C4-2B (cell line): ENCODE measurements around the gene CNN3.

ENCODE experiments used
- ZFX ChIP-seq: fragments of 450-650 bp; IDR thresholded peaks from 2 replicates; pipeline ENCODE4 v1.6.1; 2017
- TF ChIP-seq, protein P1 (sequence below): fragments of 450-650 bp; conservative IDR thresholded peaks from 2 replicates; pipeline ENCODE4 v1.5.1; 2017; ENCODE audit warnings: mild to moderate bottlenecking

DNA sequence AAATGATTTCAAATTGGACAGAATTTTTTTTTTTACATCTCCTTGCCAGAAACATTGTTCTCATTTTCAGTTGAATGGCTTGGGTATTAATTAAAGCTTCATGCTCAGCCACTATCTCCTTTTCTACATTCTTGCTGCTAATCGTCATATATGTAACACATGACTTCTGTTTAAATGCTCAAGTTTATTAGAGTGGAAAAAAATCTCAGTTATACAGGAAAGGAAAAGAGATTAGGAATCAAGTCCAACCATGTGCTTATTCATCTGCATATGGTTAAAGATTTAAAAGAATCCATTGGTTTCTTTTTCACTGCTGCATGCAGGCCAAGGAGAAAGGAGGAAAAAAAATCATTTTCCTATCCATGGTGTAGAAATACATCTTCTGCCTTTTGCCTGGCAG lies 47.3 kb upstream of the CNN3 start:
- TF ChIP-seq, protein P1, sequence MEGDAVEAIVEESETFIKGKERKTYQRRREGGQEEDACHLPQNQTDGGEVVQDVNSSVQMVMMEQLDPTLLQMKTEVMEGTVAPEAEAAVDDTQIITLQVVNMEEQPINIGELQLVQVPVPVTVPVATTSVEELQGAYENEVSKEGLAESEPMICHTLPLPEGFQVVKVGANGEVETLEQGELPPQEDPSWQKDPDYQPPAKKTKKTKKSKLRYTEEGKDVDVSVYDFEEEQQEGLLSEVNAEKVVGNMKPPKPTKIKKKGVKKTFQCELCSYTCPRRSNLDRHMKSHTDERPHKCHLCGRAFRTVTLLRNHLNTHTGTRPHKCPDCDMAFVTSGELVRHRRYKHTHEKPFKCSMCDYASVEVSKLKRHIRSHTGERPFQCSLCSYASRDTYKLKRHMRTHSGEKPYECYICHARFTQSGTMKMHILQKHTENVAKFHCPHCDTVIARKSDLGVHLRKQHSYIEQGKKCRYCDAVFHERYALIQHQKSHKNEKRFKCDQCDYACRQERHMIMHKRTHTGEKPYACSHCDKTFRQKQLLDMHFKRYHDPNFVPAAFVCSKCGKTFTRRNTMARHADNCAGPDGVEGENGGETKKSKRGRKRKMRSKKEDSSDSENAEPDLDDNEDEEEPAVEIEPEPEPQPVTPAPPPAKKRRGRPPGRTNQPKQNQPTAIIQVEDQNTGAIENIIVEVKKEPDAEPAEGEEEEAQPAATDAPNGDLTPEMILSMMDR = no peak
- TF ChIP-seq ZFX = no peak
